OCI-M1 (cell line): ENCODE measurements around the gene MLXIP.
"Not testable (repeated sequence)": the region's sequence is repeated elsewhere in the genome, so short reads cannot be mapped to it uniquely, and the experiment has no call there.

ENCODE experiments used
- DNase-seq: peaks from one replicate; lab custom pipeline; 2025; lab: John Stamatoyannopoulos, UW

Gene MLXIP

DNA sequence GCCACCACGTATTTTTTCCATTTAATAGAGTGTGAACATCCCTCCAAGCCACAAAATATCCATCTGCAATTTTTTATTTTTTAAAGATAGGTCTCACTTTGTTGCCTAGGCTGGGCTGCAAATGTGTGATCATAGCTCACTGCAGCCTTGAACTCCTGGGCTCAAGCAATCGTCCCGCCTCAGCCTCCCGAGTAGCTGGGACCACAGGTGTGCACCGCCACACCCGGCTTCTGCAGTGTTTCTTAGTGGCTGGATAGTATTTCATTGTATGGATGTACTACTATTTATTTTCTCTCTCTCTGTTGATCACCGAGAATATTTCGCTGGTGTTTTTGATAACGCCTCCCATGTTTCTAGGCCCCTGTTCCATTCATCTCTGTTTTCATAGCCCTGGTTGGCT, 17.5 kb downstream of the MLXIP start:
- no peak for DNase-seq

DNA sequence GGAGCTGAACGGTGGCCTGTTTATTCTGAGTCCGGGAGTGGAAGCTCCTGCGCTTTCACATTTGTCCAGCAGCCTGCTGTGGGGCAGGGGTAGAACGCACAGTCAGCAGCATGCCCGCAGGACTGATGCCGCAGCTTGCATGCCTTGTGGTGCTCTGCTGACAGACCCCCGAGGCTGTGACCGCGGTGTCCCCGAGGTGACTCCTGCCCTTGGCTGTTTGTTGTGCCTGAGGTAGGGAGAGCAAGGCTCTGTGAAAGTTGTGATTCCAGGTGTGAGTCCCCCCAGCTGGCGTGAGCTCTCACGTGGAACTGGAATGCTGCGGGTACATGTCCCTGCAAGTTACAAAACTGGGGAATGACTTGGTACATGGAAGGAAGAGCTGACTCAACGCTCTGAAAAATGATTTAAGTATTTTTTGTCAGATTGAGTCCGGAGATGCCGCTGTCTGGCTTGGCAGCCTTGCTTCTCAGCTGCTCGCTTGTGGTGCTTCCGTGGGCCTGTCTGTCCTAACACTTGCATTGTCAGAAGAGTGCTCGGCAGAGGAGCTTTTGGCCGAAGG, 18.1 kb downstream of the MLXIP start:
- DNase-seq, result no peak

DNA sequence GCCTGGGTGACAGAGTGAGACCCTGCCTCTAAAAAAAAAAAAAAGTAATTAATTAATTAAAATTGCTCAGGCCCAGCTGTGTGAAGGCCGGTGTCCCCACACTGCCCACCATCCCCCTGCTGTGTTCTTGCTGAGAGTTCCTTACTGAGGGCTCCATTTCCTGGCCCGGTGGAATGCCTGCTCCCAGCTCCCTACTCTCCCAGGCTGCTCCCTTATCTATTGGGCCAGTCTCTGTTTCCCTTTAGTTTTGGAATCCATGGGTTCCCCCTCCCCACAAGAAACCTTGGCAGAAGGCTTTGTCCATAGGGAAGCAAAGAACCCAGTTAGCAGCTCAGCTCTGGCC, 19.0 kb downstream of the MLXIP start:
- no peak for DNase-seq

DNA sequence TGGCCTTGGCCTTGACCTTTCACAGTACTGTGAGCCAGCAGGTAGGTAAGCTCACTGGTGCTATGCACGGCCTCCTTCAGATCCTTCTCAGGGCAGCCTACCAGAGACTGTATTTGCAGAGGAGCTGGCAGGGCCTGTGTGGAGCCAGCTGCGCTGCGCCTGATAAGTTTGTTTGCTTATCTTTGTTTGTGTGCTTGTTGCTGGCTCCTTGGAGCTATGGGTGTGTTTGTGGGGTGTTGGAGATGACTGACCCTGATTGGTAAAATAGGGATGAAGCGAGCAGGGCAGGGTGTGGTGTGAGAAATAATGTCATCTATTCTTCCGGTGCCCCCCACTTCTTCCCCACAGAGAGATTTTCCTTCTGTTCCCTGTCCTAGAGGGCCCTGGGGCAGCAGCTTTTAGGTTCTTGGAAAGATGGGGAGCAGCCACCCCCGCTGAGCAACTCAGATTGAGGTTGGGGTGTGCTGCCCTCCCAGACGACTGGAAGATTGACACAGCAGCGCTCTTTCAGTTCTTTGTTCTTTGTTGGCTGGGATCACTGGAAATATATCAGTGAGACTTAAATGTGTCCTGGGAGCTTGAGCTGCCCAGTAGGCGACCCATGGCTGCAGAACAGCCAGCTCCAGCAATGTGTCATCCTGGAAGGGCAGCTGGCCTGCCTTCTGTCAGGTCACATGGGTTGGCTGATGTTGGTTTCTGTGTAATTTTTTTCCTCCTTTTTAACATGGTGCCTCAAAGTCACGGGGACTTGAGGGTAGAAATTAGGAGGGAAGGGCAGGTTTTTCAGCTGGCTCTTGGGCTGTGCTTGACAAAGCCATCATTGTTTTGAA, 19.6 kb downstream of the MLXIP start:
- peak; percentile 93 for DNase-seq

DNA sequence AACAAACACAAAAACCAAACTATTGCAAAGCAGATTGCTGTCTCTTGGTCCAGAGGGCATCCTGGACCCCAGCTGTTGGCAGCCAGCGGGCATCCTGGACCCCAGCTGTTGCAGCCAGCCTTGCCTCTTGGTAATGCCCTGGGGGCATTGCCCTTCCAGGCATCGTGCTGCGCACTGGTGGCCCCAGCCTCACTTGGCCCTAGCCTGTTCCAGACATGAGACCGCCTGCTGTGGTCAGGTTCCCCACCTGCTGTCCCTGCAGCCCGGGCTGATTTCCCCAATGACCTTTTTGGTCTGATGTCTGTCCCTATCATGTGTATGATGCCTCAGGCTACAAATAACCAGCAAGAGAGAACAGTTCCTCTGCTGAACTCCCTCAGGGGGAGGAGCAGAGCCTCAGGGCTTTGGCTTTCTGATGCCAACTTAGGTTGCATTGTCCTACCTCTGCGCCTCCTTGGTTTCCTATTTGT, 20.8 kb downstream of the MLXIP start:
- DNase-seq, result no peak

DNA sequence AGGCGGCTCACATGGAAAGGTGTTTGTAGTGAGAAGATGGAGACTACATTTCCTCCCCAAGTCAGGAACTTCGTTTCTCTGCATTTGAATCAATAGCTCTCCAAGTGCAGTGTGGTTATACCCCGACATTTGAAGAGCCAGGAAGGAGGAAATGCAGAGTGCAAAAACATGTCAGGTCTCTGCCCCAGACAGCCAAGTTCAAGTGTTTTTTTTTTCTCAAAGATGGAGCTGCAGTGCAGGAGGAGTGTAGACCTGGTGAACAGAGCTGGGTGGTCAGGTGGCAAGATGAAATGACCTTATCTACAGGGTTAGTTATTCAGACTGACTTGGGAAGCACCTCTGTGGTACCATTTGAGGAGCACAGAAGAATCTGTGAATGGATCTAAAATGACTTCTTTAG, 21.3 kb downstream of the MLXIP start:
- peak; percentile 24 for DNase-seq

DNA sequence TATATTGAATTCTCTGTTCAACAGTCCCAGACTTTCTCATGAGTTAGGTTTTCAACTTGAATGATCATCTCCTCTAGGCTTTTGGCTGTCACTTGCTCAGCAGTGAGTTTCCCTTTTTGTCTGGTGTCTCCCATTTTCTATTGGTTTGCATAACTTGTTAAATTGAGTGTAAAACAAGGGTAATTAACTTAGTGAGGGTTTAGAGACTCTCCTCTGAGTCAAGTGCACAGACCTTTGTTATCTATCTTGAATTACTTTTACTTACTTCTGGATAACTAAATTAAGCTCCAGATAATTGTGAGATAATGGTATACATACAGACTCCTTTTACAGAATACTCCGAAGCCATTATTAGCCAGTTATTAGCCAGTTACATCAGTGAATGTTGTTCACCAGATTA, 22.0 kb downstream of the MLXIP start:
- no peak for DNase-seq

DNA sequence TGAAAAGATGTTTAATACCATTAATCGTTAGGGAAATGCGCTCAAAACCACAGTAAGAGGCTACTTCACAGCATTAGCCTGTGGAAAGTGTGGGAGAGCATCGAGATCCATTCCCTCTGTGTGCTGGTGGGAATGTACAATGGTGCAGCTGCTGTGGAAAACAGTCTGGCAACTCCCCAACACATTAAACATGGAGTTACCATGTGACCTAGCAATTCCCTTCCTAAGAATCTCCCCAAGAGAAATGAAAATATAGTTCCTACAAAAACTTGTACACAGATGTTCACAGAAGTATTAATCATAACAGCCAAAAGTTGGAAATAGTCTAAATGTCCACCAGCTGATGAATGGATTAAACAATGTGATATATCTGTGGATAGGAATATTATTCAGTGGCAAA, 23.8 kb downstream of the MLXIP start:
- DNase-seq, result no peak

DNA sequence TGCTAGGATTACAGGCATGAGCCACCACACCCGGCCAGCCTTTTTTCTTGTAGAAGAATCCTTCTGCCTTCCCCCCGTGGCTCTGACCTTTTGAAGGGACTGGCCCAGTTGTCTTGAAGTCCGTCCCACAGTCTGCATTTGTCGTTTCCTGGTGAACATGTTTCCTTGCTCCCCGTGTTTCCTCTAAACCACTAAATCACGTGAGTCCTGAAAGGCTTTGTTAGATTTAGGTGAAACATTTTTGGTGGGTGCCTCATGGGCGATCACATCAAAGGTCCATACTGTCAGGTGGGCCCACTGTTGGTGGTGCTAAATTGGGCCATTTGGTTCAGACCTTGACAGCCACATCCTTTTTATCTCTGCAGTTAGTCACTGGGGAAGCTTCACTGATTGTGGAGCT, 26.3 kb downstream of the MLXIP start:
- no peak for DNase-seq

DNA sequence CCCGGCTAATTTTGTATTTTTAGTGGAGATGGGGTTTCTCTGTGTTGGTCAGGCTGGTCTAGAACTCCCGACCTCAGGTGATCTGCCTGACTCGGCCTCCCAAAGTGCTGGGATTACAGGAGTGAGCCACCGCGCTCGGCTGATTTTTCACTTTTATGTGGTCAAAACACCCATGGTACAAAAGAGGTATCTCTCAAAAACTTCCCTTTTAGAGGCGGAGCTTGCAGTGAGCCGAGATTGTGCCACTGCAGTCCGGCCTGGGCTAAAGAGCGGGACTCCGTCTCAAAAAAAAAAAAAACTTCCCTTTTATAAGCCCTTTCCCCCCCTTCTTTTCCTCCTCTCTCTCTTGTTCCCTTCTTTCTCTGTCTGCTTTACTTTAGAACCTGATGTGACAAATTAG, 26.9 kb downstream of the MLXIP start:
- DNase-seq, result not testable (repeated sequence)

DNA sequence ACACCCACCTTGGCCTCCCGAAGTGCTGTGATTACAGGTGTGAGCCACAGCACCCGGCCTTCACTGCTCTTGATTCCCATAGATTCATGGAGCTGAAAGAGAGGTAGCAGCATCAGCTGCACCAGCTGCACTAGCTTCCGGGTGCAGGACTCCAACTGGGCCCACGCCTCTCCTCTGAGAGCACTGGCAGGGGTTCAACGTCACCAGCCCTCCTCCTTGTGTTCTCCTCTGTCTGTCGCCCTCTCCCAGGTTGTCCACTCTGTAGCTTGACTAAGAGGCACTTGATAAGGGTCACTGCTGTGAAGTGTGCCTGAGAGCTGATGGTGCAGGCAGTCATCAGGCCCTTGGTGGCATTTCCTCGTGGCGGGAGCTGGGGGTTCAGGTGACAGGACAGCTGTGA, 28.3 kb downstream of the MLXIP start:
- DNase-seq, result no peak

DNA sequence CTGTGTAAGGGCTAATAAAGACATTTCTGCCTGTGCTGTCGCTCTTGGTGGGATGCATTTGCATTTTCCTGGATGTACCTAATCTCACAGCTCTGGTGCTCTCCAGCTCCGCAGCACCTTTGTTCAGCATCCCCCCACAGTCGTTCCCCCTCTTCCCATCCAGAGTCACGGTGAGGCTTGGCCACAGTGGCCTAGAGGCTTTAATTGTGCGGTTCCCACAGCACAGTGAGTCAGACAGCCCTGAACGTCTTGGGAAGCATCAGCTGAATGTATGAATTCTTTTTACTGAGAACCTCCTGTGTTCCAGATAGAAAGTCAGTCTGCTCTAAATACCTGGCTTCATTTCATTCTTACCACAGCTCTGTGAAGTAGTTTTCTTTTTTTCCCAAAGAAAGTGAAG, 28.7 kb downstream of the MLXIP start:
- no peak for DNase-seq

DNA sequence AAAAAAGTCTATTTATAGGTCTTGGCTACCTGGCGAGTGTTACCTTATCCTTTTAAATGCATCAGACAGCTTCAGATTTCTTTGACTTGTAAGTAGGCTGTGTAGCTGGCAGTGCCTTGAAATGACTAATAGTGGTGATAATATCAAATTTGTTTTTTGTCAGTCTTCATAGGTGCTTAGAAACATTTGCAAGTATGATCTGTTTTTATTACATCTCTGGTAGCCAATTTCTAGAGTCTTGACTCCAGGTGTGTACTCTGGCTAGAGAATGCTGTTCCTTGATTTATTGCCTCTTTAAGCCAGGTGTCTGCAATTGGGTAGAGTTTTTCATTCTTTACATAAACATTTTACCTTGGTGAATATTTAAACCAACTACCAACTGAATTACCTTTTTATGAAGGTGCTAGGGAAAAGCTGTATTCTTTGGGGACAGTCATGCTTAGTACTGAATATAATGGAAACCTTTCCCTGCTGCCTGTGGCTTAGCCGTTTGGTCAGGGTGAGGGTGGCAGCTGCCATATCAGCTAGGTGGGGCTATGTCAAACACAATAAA, 32.6 kb downstream of the MLXIP start:
- no peak for DNase-seq

DNA sequence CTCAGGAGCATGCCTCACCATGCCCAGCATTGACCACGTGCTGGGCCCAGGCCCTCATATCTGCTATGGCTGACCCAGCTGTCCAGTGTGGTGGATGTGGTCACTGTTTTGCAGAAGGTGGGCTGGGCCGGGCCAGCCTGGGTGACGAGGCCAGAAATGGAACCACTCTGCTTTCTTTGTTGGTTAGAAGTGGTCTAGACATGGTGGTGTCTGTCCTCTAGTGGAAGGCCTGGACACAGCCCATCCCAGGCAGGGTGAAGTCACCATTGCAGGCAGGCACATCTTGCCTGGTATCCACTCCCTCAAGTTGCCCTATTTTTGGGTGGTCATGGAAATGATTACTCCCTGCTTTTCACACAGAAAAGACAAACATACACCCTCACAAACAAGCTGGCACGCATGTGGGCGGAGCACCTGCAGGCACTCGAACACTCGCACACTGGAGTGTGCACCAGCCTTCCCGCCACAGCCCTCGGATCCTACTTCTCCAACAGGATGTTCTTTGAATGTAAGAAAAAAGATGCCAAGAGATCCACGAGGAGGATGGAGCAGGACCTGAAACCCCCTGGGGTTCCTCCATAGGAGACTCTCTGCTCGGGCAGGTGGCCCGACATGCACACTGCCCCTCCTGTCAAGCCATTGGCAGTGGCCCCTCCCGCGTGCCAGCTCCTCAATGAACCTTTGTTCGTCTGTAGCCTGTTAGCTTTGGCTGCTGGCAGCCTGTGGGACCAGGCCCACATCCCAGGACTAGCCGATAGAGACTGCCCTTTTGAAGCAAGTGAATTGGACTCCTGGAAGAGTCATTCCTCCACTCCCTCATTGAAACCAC, 38.4 kb downstream of the MLXIP start:
- peak; percentile 29 for DNase-seq

DNA sequence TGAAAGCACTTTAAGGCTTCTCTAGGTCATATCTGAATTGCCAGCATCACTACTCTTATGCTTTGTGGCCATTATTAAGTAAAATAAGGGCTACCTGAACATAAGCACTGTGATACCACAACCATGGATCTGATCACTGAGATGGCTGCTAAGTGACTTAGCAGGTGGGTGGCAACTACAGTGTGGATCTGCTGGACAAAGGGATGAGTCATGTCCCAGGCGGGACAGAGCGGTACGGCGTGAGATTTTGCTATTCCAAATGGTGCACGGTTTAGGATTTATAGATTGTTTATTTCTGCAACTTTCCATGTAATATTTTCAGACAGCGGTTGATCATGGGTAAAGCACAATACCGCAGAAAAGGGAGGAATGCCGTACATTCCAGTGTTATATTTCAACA, 39.4 kb downstream of the MLXIP start:
- no peak for DNase-seq

DNA sequence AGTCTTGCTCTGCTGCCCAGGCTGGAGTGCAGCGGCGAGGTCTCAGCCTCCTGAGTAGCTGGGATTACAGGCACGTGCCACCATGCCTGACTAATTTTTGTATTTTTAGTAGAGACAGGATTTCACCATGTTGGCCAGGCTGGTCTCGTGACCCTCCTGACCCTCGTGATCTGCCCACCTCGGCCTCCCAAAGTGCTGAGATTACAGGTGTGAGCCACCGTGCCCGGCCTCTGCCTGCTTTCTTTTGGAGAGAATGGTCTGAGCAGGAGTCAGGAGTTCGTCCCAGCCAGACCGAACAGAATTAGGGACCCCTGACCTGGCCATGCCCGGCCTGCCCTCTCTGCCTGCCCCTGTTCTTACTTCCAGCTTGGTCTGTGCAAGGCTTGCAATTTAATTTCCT, 42.8 kb downstream of the MLXIP start:
- DNase-seq, result not testable (repeated sequence)

DNA sequence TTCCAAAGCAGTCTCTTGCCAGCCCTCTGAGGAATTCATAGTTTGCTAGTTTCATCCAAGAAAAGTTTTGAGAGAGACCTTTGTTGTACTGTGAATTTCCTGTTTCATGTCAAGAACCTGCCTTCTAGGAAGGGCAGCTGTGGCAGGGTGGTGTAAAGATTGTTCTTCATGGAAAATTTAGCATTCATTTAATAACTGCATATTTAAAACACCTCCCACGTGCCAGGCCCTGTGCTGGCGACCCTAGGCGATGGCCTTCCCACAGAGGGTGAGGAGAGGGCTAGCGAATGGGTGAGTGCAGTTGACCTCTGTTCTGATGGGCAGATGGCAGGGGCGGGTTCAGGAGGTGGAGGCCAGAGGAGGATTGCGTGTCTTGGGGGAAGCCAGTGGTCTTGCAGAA, 43.2 kb downstream of the MLXIP start:
- DNase-seq, result no peak

DNA sequence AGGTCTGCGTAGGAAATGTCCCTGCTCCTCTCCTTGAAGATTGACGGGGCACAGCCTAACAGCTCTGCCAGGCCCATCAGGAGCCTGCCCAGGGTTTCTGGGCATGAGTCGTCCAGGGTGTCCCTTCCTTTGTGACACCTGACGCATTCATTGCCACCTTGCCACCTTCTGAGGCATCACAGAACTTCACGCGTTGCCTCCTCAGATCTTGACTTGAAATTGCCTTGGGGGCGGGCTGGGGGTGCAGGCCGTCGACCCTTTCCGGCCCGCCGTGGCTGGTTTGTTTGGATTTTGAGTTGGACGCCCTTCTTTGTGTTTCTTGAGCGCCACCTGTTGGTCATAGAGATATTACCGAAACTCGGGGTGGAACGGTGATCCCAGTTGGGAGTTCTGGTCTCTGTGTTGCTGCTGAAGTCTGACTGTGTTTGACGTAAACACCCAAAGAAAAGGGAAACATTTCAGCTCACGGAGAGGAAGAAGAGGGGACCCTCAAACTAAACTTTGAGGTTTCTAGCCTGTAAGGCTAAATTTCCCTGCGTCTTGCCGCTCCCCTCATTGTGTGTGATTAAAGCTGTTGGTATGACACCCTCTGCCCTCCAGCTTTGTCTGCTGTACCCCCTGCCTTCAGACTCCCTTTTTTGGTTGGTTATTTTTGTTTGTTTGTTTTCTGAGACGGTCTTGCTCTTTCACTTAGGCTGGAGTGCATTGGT, 44.6 kb downstream of the MLXIP start:
- DNase-seq, result peak; percentile 84

DNA sequence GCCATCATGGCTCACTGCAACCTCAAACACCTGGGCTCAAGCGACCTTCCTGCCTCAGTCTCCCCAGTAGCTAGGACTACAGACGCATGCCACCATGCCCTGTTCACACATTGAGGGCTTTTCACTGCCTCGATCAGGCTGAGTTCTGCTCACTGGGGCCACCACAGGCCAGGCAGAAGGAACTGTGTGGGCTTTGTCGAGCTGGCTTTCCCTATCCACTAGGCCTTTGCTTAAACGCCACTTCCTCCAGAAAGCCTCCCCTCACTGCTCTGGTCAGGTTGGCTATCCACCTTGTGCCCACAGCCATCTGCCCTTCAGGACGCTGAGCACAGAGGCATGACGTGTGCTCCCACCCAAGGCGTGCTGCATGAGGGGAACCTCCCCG, 45.2 kb downstream of the MLXIP start:
- no peak for DNase-seq

DNA sequence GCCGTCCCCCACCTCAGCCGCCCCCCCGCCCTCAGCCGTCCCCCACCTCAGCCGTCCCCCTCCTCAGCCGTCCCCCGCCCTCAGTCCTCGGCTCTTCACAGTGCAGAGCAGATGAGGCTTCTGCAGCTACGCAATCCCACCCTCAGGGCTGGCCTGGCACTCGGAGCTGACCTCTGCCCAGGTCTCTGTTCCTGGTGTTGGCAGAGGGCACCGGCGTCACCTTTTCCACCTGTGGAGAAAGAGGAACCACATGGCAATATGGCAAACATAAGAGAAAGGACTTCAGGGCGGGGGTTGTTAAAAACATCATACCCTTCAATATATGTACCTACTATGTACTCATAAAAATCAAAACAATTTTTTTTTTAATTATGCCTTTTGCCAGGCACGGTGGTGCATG, 45.8 kb downstream of the MLXIP start:
- no peak for DNase-seq

DNA sequence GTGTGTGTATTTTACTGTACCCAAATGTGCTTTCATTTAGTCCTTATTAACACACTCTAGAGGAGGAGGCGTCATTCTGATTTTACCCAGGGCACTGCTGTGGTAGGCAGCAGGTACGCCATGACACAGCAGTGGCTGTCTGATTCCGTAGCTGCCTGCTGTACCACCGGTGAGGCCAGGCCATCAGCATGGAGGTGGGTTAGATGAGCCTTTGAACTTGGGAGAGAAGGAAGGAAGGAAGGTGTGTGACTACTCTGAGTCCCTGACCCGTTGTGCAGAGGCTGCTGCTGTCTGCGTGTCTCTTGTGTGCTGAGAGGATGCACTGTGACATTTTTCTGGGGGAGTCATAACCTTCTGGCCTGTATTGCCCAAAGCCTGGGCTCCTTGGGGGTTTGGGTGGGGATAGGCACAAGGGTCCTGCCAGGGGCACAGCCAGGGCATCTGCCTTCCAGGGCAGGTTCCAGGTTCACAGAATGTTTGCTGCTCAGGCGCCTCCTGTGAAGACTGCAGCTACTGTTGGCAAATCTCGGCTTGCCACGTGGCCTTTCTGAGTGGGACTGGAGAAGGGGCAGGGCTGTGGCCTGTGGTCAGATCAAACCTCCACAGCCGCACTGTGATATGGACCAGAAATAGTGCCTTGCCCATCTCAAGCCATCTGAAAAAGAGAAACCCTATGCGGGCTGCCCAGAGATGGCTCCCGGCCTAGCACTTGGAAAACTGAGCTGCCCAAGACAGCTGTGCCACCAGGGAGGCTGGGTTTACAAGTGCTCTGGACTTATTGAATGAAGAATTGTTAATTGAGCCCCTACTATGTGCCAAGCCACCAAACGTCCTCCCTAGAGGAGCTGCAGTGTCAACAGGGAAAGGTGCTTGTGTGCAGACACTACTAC, 47.1 kb downstream of the MLXIP start:
- peak; percentile 80 for DNase-seq
